ENCODE data around the gene DDX1. TPM values are rescaled to one million over a fixed set of nuclear protein-coding genes. Genes with fewer than 3 reads are reported as not detected.

DDX1 gene
- total RNA-seq, 2 experiments from 2014 or later: 42.7 to 91.8 TPM

DNA sequence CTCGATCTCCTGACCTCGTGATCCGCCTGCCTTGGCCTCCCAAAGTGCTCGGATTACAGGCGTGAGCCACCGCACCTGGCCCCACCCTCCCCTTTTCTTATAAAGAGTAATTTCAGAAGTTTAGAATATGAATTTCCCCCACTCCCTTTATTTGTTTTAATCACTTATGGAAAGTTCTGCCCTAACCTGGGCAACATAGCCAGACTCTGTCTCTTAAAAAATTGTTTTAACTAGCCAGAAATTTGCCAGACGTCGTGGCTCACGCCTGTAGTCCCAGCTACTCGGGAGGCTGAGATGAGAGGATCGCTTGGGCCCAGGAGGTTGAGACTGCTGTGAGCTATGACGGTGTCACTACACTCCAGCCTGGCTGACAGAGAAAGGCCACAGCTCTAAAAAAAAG is 22.8 kb upstream of the DDX1 start:
- no peaks in the 10 kb centered on the region for H3K36me3 ChIP-seq (ENCODE audit: insufficient read depth, low read length)
- no peaks in the 10 kb centered on the region for H3K9me3 ChIP-seq (ENCODE audit: low read length)
- no peaks in the 10 kb centered on the region for H3K4me1 ChIP-seq (ENCODE audit: insufficient read depth, low read length, poor library complexity, severe bottlenecking)
- intact Hi-C loops (cut with micrococcal nuclease; ENCODE audit: unreplicated experiment): no loop called here
- H3K4me3 ChIP-seq (ENCODE audit: low read depth, low read length, poor library complexity, severe bottlenecking): no peak overlapping the region
- no peaks in the 10 kb centered on the region for H4K20me1 ChIP-seq (ENCODE audit: insufficient read depth, low read length)
- CTCF ChIA-PET (ENCODE audit: unreplicated experiment): interaction anchor here (0.6 kb wide), 1 partner anchor 31 kb away, joined by 3 read pairs; no protein-coding TSS in a partner anchor
- no peak for DNase-seq (ENCODE audit: low spot score)
- no peak overlapping the region for H2AFZ ChIP-seq (ENCODE audit: low read length)
- H3K27ac ChIP-seq (ENCODE audit: low read depth, low read length, poor library complexity, severe bottlenecking): no peak overlapping the region
- H3K79me2 ChIP-seq (ENCODE audit: insufficient read depth, low read depth, low read length): no peaks in the 10 kb centered on the region
- TF ChIP-seq EZH2phosphoT487 (IDR thresholded peaks at IDR 0.05; ENCODE audit: borderline replicate concordance, low read depth, low read length): no peak
- TF ChIP-seq, protein P1, sequence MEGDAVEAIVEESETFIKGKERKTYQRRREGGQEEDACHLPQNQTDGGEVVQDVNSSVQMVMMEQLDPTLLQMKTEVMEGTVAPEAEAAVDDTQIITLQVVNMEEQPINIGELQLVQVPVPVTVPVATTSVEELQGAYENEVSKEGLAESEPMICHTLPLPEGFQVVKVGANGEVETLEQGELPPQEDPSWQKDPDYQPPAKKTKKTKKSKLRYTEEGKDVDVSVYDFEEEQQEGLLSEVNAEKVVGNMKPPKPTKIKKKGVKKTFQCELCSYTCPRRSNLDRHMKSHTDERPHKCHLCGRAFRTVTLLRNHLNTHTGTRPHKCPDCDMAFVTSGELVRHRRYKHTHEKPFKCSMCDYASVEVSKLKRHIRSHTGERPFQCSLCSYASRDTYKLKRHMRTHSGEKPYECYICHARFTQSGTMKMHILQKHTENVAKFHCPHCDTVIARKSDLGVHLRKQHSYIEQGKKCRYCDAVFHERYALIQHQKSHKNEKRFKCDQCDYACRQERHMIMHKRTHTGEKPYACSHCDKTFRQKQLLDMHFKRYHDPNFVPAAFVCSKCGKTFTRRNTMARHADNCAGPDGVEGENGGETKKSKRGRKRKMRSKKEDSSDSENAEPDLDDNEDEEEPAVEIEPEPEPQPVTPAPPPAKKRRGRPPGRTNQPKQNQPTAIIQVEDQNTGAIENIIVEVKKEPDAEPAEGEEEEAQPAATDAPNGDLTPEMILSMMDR (conservative IDR thresholded peaks at IDR 0.05; ENCODE audit: low read length): no peak
- POLR2A ChIA-PET: no interaction called here
- H3K4me2 ChIP-seq (ENCODE audit: low read length): no peak overlapping the region
- H3K9me2 ChIP-seq (ENCODE audit: insufficient read depth, low read length): no peaks in the 10 kb centered on the region
- no TSS peak for BruUV-seq (replicated peaks)

DNA sequence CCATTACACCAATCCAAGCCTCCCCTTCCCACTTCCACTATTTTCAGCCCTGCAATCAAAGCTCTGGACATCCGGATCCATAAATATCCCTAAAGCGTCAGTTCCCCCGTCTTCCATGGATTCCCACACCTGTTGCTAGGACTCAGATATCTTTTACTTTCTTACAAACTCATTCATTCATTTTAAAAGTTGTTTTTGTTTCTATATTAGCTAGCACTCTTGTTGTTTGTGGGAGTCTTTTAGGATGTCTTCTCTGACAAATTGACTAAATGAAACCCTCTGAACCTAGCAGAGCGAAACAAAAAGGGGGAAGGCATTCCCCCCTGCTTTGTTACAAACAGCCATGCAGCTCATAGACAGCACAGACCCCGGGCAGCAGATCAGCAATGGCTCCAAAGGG is 21.6 kb upstream of the DDX1 start:
- intact Hi-C loops (cut with micrococcal nuclease; ENCODE audit: unreplicated experiment): no loop called here
- no peak for DNase-seq (ENCODE audit: low spot score)
- Histone ChIP-seq H3K9me2 (ENCODE audit: insufficient read depth, low read length) (no peaks in the 10 kb centered on the region), H3K9me3 (ENCODE audit: low read length) (no peaks in the 10 kb centered on the region), H3K27ac (ENCODE audit: low read depth, low read length, poor library complexity, severe bottlenecking) (no peak overlapping the region), H3K4me1 (ENCODE audit: insufficient read depth, low read length, poor library complexity, severe bottlenecking) (no peaks in the 10 kb centered on the region), H3K79me2 (ENCODE audit: insufficient read depth, low read depth, low read length) (no peaks in the 10 kb centered on the region), H2AFZ (ENCODE audit: low read length) (no peak overlapping the region), H3K4me2 (ENCODE audit: low read length) (no peak overlapping the region), H3K4me3 (ENCODE audit: low read depth, low read length, poor library complexity, severe bottlenecking) (no peak overlapping the region), H4K20me1 (ENCODE audit: insufficient read depth, low read length) (no peaks in the 10 kb centered on the region), H3K36me3 (ENCODE audit: insufficient read depth, low read length) (no peaks in the 10 kb centered on the region)
- CTCF ChIA-PET (ENCODE audit: unreplicated experiment): no interaction called here
- TF ChIP-seq EZH2phosphoT487 (IDR thresholded peaks at IDR 0.05; ENCODE audit: borderline replicate concordance, low read depth, low read length): no peak
- TF ChIP-seq, protein P1 (conservative IDR thresholded peaks at IDR 0.05; ENCODE audit: low read length): no peak
- no TSS peak for BruUV-seq (replicated peaks)
- POLR2A ChIA-PET: interaction anchor here (0.7 kb wide), 2 partner anchors 9 to 14 kb away, joined by 4 to 5 read pairs; partner anchors contain the start of gene NBAS

DNA sequence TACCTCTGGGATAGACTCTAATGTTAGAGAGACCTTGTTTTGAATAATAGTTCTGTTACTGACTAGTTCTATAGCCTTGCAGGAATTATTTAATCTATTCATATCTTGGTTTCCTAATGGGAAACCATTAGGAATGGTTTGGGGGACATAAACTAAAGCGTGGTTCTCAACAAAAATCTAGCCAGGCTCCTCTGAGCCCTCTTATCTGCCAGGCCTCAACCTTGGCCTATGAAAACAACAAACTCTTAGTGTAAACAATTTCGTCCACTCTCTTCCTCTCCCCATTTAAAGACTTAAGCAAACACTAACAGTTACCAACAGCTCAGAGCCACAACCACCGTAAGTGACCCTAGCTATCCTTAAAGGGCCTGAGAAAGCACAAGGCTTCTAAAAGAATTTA is 19.9 kb upstream of the DDX1 start:
- intact Hi-C loops (cut with micrococcal nuclease; ENCODE audit: unreplicated experiment): no loop called here
- Histone ChIP-seq H3K9me3 (ENCODE audit: low read length) (no peaks in the 10 kb centered on the region), H3K4me1 (ENCODE audit: insufficient read depth, low read length, poor library complexity, severe bottlenecking) (no peaks in the 10 kb centered on the region), H3K9me2 (ENCODE audit: insufficient read depth, low read length) (no peaks in the 10 kb centered on the region), H3K79me2 (ENCODE audit: insufficient read depth, low read depth, low read length) (no peaks in the 10 kb centered on the region), H2AFZ (ENCODE audit: low read length) (no peak overlapping the region), H3K4me2 (ENCODE audit: low read length) (no peak overlapping the region), H3K36me3 (ENCODE audit: insufficient read depth, low read length) (no peaks in the 10 kb centered on the region), H4K20me1 (ENCODE audit: insufficient read depth, low read length) (no peaks in the 10 kb centered on the region), H3K27ac (ENCODE audit: low read depth, low read length, poor library complexity, severe bottlenecking) (no peak overlapping the region), H3K4me3 (ENCODE audit: low read depth, low read length, poor library complexity, severe bottlenecking) (no peak overlapping the region)
- DNase-seq (ENCODE audit: low spot score): no peak
- CTCF ChIA-PET (ENCODE audit: unreplicated experiment): no interaction called here
- TF ChIP-seq EZH2phosphoT487 (IDR thresholded peaks at IDR 0.05; ENCODE audit: borderline replicate concordance, low read depth, low read length): no peak
- TF ChIP-seq, protein P1 (conservative IDR thresholded peaks at IDR 0.05; ENCODE audit: low read length): no peak
- no TSS peak for BruUV-seq (replicated peaks)
- POLR2A ChIA-PET: interaction anchor here (2.1 kb wide), 1 partner anchor 10 kb away, joined by 6 read pairs; no protein-coding TSS in a partner anchor
